GM23248 (cell line): ENCODE measurements around the gene FLOT2.

Source experiments
- EZH2 ChIP-seq: fragments of 200-600 bp; sonication (generic); IDR thresholded peaks from 2 replicates; pipeline ENCODE4 v1.6.1; 2018; ENCODE audit warnings: antibody characterized with exemption, mild to moderate bottlenecking; ENCODE audit not compliant: insufficient read depth, poor library complexity, severe bottlenecking
- EZH2phosphoT487 ChIP-seq: fragments of 200-600 bp; sonication (generic); IDR thresholded peaks from 2 replicates; pipeline ENCODE4 v1.6.1; 2018; ENCODE audit warnings: antibody characterized with exemption, moderate library complexity, mild to moderate bottlenecking, low read depth; ENCODE audit not compliant: insufficient read depth

- TF ChIP-seq EZH2 (no peak), EZH2phosphoT487 (no peak)
These were observed 42.6 kb upstream of the FLOT2 start for GRCh38 chr17:28940142-28940541.
